ENCODE measurements around the gene GMPR2.

DNA sequence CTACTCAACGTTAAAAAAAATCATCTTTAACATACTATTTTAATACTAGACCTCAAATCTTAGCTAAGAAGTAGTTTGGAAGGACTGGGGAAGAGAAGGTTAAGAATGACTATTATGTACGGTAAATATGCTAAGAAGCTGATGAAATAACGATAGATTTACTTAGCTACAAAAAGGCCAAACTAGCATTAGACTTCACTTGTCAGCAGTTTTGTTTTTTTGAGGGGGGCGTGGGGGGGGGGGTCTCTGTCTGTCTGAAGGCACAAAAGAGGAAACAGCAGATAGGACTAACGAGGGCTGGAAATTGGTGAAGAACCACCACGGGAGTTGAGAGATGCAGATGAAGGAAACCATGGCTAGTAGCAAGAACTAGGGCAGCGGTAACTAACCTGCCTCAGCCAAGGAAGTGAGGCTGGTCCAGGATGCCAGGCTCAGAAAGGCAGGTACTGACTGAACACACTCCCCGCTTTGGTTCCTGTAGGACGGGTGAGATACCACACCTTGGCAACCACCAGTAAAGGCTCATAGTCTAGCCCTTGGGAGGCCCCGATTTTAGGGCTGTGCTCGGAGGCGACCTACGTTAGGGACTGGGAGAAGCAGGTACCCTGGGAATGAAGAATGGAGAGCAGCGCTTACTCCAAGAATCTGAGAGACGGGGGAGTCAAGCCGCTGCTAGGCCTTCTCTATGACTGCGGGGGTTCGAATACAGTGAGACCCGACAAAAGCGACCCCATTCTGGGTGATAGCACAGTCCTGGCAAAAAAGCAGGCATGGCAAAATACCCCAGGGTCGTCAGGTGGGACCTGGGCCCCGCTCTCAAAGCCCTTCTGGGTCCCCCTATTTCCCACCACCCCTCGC is 1.2 kb upstream of the GMPR2 start:
- no peak for TF ChIP-seq POLR2A (IDR thresholded peaks at IDR 0.05)
- TF ChIP-seq POLR2AphosphoS5 (IDR thresholded peaks at IDR 0.05), result no peak

Data from breast epithelium (tissue), 3 donors.